Activated CD8-positive, alpha-beta T cell treated with anti-CD3 and anti-CD28 coated beads for 36 hours (primary cell): ENCODE results near the gene PRSS12. TPM values are rescaled to one million over a fixed set of nuclear protein-coding genes. Genes with fewer than 3 reads are reported as not detected.

Experiments
- ATAC-seq: fragments of 200-7000 bp; cut with Tn5 transposase; one replicate; pipeline ENCODE4 v1.10.0; 2021; ENCODE audit warnings: mild to moderate bottlenecking, moderate library complexity
- CTCF ChIA-PET: fragments of 350-600 bp; sonication (Branson Sonifier 250); formaldehyde crosslinking; loops from one replicate; lab custom pipeline; 2021; ENCODE audit warnings: antibody characterized with exemption; lab: Charles Lee
- POLR2A ChIA-PET: fragments of 350-600 bp; sonication (Branson Sonifier 250); formaldehyde crosslinking; loops from one replicate; lab custom pipeline; 2021; ENCODE audit warnings: antibody characterized with exemption; lab: Charles Lee
- DNase-seq: peaks from one replicate; pipeline ENCODE4 v3.0.0-alpha.2; 2020
- H3K27ac Mint-ChIP-seq: one replicate; pipeline ENCODE4 v1.8.0; 2021; ENCODE audit warnings: mild to moderate bottlenecking, mixed read lengths
- H3K27me3 Mint-ChIP-seq: one replicate; pipeline ENCODE4 v1.8.0; 2021; ENCODE audit warnings: mixed read lengths
- H3K36me3 Mint-ChIP-seq: one replicate; pipeline ENCODE4 v1.8.0; 2021; ENCODE audit warnings: low read depth, mixed read lengths
- H3K4me1 Mint-ChIP-seq: one replicate; pipeline ENCODE4 v1.8.0; 2021; ENCODE audit warnings: low read depth, mixed read lengths
- H3K4me3 Mint-ChIP-seq: one replicate; pipeline ENCODE4 v1.8.0; 2021; ENCODE audit warnings: mild to moderate bottlenecking, moderate library complexity, mixed read lengths
- H3K9me3 Mint-ChIP-seq: one replicate; pipeline ENCODE4 v1.8.0; 2021; ENCODE audit warnings: mixed read lengths
- CTCF ChIP-seq: fragments of 200-600 bp; IDR thresholded peaks from one replicate; pipeline ENCODE4 v1.8.0; 2022; ENCODE audit warnings: antibody characterized with exemption, mild to moderate bottlenecking
- intact Hi-C: fragments of 100-400 bp; cut with micrococcal nuclease; formaldehyde crosslinking; loops from one replicate; pipeline ENCODE4 v1.10.0; 2022
- total RNA-seq, 2 experiments: library from RNA; stranded (reverse); gene quantifications; one replicate each; pipeline ENCODE4 v1.2.3, GENCODE V29; 2021

Gene PRSS12
- total RNA-seq, 2 experiments from 2014 or later, result not detected

GRCh38 chr4:118346495-118346894 lies 6.3 kb downstream of the PRSS12 start:
- Mint-ChIP-seq H3K9me3 (no peaks in the 10 kb centered on the region), H3K36me3 (no peaks in the 10 kb centered on the region), H3K4me3 (no peak overlapping the region), H3K27ac (no peak overlapping the region), H3K4me1 (peaks cover 2% of the 10 kb centered on the region), H3K27me3 (peaks cover 24% of the 10 kb centered on the region)
- ChIA-PET CTCF (no interaction called here), POLR2A (no interaction called here)
- no peak for DNase-seq
- no peak for ATAC-seq
- TF ChIP-seq CTCF, result no peak
- intact Hi-C loops, result no loop called here

- Mint-ChIP-seq H3K27ac (no peak overlapping the region), H3K36me3 (no peaks in the 10 kb centered on the region), H3K9me3 (no peaks in the 10 kb centered on the region), H3K4me3 (no peak overlapping the region), H3K4me1 (no peaks in the 10 kb centered on the region), H3K27me3 (peaks cover 21% of the 10 kb centered on the region)
- ChIA-PET POLR2A (no interaction called here), CTCF (no interaction called here)
- ATAC-seq (no peak), DNase-seq (no peak)
- intact Hi-C loops, result no loop called here
- TF ChIP-seq CTCF, result no peak
Measured at GRCh38 chr4:118345813-118346212, 7.0 kb downstream of the PRSS12 start.

GRCh38 chr4:118344801-118345200 lies 8.0 kb downstream of the PRSS12 start:
- DNase-seq (no peak), ATAC-seq (no peak)
- Mint-ChIP-seq H3K36me3 (no peaks in the 10 kb centered on the region), H3K4me3 (no peak overlapping the region), H3K4me1 (no peaks in the 10 kb centered on the region), H3K9me3 (no peaks in the 10 kb centered on the region), H3K27me3 (peaks cover 16% of the 10 kb centered on the region), H3K27ac (no peak overlapping the region)
- intact Hi-C loops, result no loop called here
- no peak for TF ChIP-seq CTCF
- POLR2A ChIA-PET, result no interaction called here
- CTCF ChIA-PET, result interaction anchor here (1.4 kb wide), 1 partner anchor 9 kb away, joined by 3 read pairs; no protein-coding TSS in a partner anchor

- DNase-seq (no peak), ATAC-seq (no peak)
- no peaks in the 10 kb centered on the region for H3K9me3 Mint-ChIP-seq
- H3K27me3 Mint-ChIP-seq, result peaks cover 13% of the 10 kb centered on the region
- no peaks in the 10 kb centered on the region for H3K4me1 Mint-ChIP-seq
- H3K36me3 Mint-ChIP-seq, result no peaks in the 10 kb centered on the region
- ChIA-PET POLR2A (no interaction called here), CTCF (interaction anchor here (1.4 kb wide), 1 partner anchor 10 kb away, joined by 3 read pairs; no protein-coding TSS in a partner anchor)
- H3K4me3 Mint-ChIP-seq, result no peak overlapping the region
- no peak for TF ChIP-seq CTCF
- intact Hi-C loops, result no loop called here
- H3K27ac Mint-ChIP-seq, result no peak overlapping the region
Measured at GRCh38 chr4:118343501-118343900, 9.3 kb downstream of the PRSS12 start.

GRCh38 chr4:118340109-118340508 lies 12.7 kb downstream of the PRSS12 start:
- DNase-seq (no peak), ATAC-seq (no peak)
- Mint-ChIP-seq H3K4me3 (no peak overlapping the region), H3K36me3 (no peaks in the 10 kb centered on the region), H3K9me3 (no peaks in the 10 kb centered on the region), H3K4me1 (no peaks in the 10 kb centered on the region), H3K27me3 (peaks cover 9% of the 10 kb centered on the region), H3K27ac (no peak overlapping the region)
- no peak for TF ChIP-seq CTCF
- ChIA-PET CTCF (no interaction called here), POLR2A (no interaction called here)
- intact Hi-C loops, result no loop called here
